Activated T-helper 1 cell treated with anti-CD3 and anti-CD28 coated beads, Interleukin-12 subunit alpha, Interleukin-12 subunit beta, Interleukin-2, Interleukin-4 antibody, amounts not matched to agents 30 ng/mL and 10 ng/mL and 1 ng/mL, durations not matched to agents 14 hours and 24 hours and 36 hours (primary cell): ENCODE measurements around the gene ESYT3. TPM values are rescaled to one million over a fixed set of nuclear protein-coding genes. Genes with fewer than 3 reads are reported as not detected.

Source experiments
- DNase-seq: peaks from one replicate; pipeline ENCODE4 v3.0.0; 2021; ENCODE audit warnings: low spot score
- H3K27ac Mint-ChIP-seq: one replicate; pipeline ENCODE4 v1.8.0; 2021; ENCODE audit warnings: mild to moderate bottlenecking, mixed read lengths
- H3K27me3 Mint-ChIP-seq: one replicate; pipeline ENCODE4 v1.8.0; 2022; ENCODE audit warnings: mild to moderate bottlenecking, moderate library complexity, mixed read lengths; ENCODE audit not compliant: insufficient read depth
- H3K36me3 Mint-ChIP-seq: one replicate; pipeline ENCODE4 v1.8.0; 2021; ENCODE audit warnings: low read depth, mixed read lengths
- H3K4me1 Mint-ChIP-seq: one replicate; pipeline ENCODE4 v1.8.0; 2021; ENCODE audit warnings: low read depth, mixed read lengths
- H3K4me3 Mint-ChIP-seq: one replicate; pipeline ENCODE4 v1.8.0; 2021; ENCODE audit warnings: mild to moderate bottlenecking, moderate library complexity, mixed read lengths
- H3K9me3 Mint-ChIP-seq: one replicate; pipeline ENCODE4 v1.8.0; 2021; ENCODE audit warnings: mixed read lengths
- intact Hi-C: fragments of 100-400 bp; cut with micrococcal nuclease; formaldehyde crosslinking; loops from one replicate; pipeline ENCODE4 v1.15.1; 2024
- total RNA-seq: library from RNA; stranded (reverse); gene quantifications from 2 replicates; pipeline ENCODE4 v1.2.3, GENCODE V29; 2022

ESYT3 gene
- total RNA-seq, 1 donor from 2014 or later, result 0.44 TPM

GRCh38 chr3:138463724-138464490 is 29.5 kb downstream of the ESYT3 start:
- Mint-ChIP-seq H3K36me3 (no peaks in the 10 kb centered on the region), H3K4me1 (no peaks in the 10 kb centered on the region), H3K9me3 (no peaks in the 10 kb centered on the region), H3K27me3 (peaks cover 13% of the 10 kb centered on the region), H3K27ac (no peak overlapping the region), H3K4me3 (no peak overlapping the region)
- intact Hi-C loops, result loop anchor here (5.0 kb wide), 1 partner anchor 453 kb away; no protein-coding TSS in a partner anchor
- DNase-seq, result no peak

GRCh38 chr3:138464491-138464860 is 30.1 kb downstream of the ESYT3 start:
- Mint-ChIP-seq H3K27me3 (peaks cover 13% of the 10 kb centered on the region), H3K36me3 (no peaks in the 10 kb centered on the region), H3K4me3 (no peak overlapping the region), H3K27ac (no peak overlapping the region), H3K9me3 (no peaks in the 10 kb centered on the region), H3K4me1 (no peaks in the 10 kb centered on the region)
- intact Hi-C loops, result loop anchor here (5.0 kb wide), 1 partner anchor 453 kb away; no protein-coding TSS in a partner anchor
- no peak for DNase-seq

DNA sequence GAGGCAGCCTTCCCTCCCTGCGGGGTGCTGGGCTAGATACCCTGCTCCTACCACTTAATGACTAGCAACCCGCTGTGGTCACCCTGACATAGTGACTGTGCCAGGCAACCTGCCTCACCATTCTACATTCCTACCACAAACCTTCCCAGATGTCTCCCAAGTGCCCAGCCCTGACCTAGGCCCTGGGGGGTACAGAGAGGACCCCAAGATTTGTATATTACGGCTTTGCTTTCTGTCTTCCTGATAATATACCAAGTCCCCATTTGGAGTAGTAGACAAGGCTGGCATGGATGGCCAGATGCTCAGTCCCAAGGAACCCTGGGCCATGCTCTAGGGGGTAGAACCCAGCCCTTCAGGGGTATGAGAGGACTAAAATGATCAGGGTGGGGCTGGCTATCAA is 31.0 kb downstream of the ESYT3 start:
- no peaks in the 10 kb centered on the region for H3K4me1 Mint-ChIP-seq
- H3K4me3 Mint-ChIP-seq, result no peak overlapping the region
- no peaks in the 10 kb centered on the region for H3K9me3 Mint-ChIP-seq
- H3K27me3 Mint-ChIP-seq, result peaks cover 13% of the 10 kb centered on the region
- no peaks in the 10 kb centered on the region for H3K36me3 Mint-ChIP-seq
- no peak for DNase-seq
- intact Hi-C loops, result no loop called here
- no peak overlapping the region for H3K27ac Mint-ChIP-seq

GRCh38 chr3:138465925-138466324 is 31.5 kb downstream of the ESYT3 start:
- no peak for DNase-seq
- intact Hi-C loops, result no loop called here
- H3K4me3 Mint-ChIP-seq, result no peak overlapping the region
- peaks cover 13% of the 10 kb centered on the region for H3K27me3 Mint-ChIP-seq
- no peaks in the 10 kb centered on the region for H3K9me3 Mint-ChIP-seq
- no peak overlapping the region for H3K27ac Mint-ChIP-seq
- no peaks in the 10 kb centered on the region for H3K36me3 Mint-ChIP-seq
- no peaks in the 10 kb centered on the region for H3K4me1 Mint-ChIP-seq

DNA sequence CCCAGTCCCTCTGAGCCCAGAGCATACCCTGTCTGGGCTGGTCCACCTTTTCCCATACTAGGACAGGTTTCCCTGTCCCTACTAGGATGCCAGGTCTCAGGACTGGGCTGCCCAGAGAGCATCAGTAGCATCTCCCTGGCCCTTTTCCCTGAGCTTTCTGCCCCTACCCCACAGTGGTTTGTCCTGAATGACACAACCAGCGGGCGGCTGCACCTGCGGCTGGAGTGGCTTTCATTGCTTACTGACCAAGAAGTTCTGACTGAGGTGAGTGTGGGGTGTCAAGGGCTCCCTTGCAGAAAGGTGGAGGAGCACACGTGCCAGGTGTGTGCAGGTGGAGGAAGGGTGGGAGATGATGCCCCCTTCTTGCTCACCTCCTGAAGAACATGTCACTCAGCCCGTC is 33.5 kb downstream of the ESYT3 start:
- Mint-ChIP-seq H3K4me1 (no peaks in the 10 kb centered on the region), H3K9me3 (no peaks in the 10 kb centered on the region), H3K4me3 (no peak overlapping the region), H3K27ac (no peak overlapping the region), H3K36me3 (no peaks in the 10 kb centered on the region), H3K27me3 (peaks cover 11% of the 10 kb centered on the region)
- no peak for DNase-seq
- intact Hi-C loops, result no loop called here

DNA sequence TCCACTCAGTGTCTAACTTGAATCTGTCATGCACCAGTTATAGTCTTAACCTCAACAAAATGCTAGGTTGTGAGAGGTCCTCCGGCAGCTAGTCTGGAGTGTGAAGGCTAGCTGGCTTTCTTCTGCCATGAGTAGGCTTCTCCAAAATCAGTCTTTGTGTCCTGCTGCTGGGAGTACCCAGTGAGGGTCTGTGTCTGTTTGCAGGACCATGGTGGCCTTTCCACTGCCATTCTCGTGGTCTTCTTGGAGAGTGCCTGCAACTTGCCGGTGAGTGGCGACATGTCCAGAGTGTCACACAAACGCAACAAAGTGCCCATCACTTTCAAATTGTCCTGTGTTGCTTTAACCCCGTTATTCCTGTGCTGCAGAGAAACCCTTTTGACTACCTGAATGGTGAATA is 34.0 kb downstream of the ESYT3 start:
- no peaks in the 10 kb centered on the region for H3K36me3 Mint-ChIP-seq
- intact Hi-C loops, result no loop called here
- DNase-seq, result no peak
- no peaks in the 10 kb centered on the region for H3K4me1 Mint-ChIP-seq
- H3K27me3 Mint-ChIP-seq, result peaks cover 11% of the 10 kb centered on the region
- H3K4me3 Mint-ChIP-seq, result no peak overlapping the region
- H3K9me3 Mint-ChIP-seq, result no peaks in the 10 kb centered on the region
- no peak overlapping the region for H3K27ac Mint-ChIP-seq

- intact Hi-C loops, result no loop called here
- no peak for DNase-seq
- no peaks in the 10 kb centered on the region for H3K9me3 Mint-ChIP-seq
- no peak overlapping the region for H3K27ac Mint-ChIP-seq
- H3K4me1 Mint-ChIP-seq, result no peaks in the 10 kb centered on the region
- H3K4me3 Mint-ChIP-seq, result no peak overlapping the region
- H3K27me3 Mint-ChIP-seq, result peaks cover 11% of the 10 kb centered on the region
- no peaks in the 10 kb centered on the region for H3K36me3 Mint-ChIP-seq
These were observed 34.5 kb downstream of the ESYT3 start for GRCh38 chr3:138468886-138469285.

- Mint-ChIP-seq H3K4me3 (no peak overlapping the region), H3K9me3 (no peaks in the 10 kb centered on the region), H3K36me3 (no peaks in the 10 kb centered on the region), H3K4me1 (no peaks in the 10 kb centered on the region), H3K27ac (no peak overlapping the region), H3K27me3 (peaks cover 11% of the 10 kb centered on the region)
- intact Hi-C loops, result no loop called here
- no peak for DNase-seq
These were observed 35.5 kb downstream of the ESYT3 start for GRCh38 chr3:138469874-138470273.

DNA sequence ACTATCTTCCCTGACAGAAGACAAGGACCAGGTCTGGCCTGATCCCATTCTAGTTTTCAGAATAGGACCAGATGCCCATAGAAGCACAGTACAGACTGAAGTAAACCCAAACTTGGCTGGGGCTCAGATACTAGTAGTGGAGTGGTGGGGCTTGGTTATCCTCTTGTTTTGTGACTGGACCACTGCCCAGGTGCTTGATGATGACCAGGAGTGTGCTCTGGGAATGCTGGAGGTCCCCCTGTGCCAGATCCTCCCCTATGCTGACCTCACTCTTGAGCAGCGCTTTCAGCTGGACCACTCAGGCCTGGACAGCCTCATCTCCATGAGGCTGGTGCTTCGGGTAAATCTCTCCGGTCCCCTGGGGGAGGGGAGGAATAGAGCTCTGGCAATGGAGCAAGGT is 36.3 kb downstream of the ESYT3 start:
- no peak for DNase-seq
- H3K36me3 Mint-ChIP-seq, result no peaks in the 10 kb centered on the region
- intact Hi-C loops, result no loop called here
- H3K27ac Mint-ChIP-seq, result no peak overlapping the region
- no peaks in the 10 kb centered on the region for H3K9me3 Mint-ChIP-seq
- H3K4me3 Mint-ChIP-seq, result no peak overlapping the region
- peaks cover 12% of the 10 kb centered on the region for H3K27me3 Mint-ChIP-seq
- no peaks in the 10 kb centered on the region for H3K4me1 Mint-ChIP-seq

DNA sequence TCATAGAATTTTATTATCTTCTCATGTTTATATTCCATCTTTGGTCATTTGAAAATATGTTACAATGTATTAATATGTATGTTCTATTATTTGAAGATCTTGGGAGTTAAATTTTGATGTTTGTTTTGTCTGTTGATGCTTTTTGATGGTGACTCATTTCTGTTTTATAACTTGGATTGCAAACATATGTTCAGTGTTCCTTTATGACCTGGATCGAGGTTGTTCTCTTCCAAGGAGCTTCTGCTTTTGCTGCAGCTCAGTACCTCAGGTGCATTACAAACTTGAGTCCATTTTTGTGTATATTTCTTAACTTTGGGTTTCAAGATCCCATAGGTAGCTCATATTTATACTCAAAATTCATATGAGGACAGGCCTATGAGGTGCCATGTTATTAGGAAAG is 37.1 kb downstream of the ESYT3 start:
- Mint-ChIP-seq H3K4me1 (no peaks in the 10 kb centered on the region), H3K9me3 (no peaks in the 10 kb centered on the region), H3K36me3 (no peaks in the 10 kb centered on the region), H3K4me3 (no peak overlapping the region), H3K27me3 (peaks cover 11% of the 10 kb centered on the region), H3K27ac (no peak overlapping the region)
- no peak for DNase-seq
- intact Hi-C loops, result no loop called here

DNA sequence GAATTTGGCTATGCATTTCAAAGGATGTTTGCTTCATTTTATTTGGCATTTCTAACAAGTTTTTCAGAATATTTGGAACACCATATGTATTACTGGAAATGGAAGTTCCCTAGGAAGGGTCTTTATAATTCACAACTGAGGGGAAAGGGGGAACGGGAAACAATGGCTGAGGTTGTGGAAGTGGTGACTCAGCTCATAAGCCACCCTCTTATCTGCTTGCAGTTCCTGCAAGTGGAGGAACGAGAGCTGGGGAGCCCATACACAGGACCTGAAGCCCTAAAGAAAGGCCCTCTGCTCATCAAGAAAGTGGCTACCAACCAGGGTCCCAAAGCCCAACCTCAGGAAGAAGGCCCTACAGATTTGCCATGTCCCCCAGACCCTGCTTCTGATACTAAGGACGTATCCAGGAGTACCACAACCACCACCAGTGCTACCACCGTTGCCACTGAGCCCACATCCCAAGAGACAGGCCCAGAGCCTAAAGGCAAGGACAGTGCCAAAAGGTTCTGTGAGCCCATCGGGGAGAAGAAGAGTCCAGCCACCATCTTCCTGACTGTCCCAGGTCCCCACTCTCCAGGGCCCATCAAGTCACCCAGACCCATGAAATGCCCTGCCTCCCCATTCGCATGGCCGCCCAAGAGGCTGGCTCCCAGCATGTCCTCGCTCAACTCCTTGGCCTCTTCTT is 37.9 kb downstream of the ESYT3 start:
- H3K27me3 Mint-ChIP-seq, result peaks cover 7% of the 10 kb centered on the region
- H3K4me1 Mint-ChIP-seq, result no peaks in the 10 kb centered on the region
- H3K9me3 Mint-ChIP-seq, result no peaks in the 10 kb centered on the region
- intact Hi-C loops, result no loop called here
- no peak for DNase-seq
- H3K4me3 Mint-ChIP-seq, result no peak overlapping the region
- H3K27ac Mint-ChIP-seq, result no peak overlapping the region
- H3K36me3 Mint-ChIP-seq, result no peaks in the 10 kb centered on the region

DNA sequence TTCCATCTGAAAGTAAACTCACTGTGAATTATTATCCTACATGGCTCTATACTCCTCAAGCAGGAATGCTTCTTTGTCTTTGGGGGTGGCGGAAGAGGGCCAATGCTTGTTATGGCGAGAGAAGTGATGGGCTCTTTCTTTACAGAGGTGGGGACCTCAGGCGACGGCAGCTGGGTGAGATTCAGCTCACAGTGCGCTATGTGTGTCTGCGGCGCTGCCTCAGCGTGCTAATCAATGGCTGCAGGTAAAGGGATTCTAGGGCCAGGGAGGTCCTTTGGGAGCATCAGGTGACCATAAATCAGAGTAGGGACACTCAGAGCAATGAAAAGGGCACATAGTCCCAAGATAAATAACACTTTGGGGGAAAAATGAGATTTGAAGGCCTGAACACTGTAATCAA is 39.0 kb downstream of the ESYT3 start:
- intact Hi-C loops, result no loop called here
- DNase-seq, result no peak
- Mint-ChIP-seq H3K27me3 (peaks cover 5% of the 10 kb centered on the region), H3K4me1 (no peaks in the 10 kb centered on the region), H3K36me3 (no peaks in the 10 kb centered on the region), H3K4me3 (no peak overlapping the region), H3K27ac (no peak overlapping the region), H3K9me3 (no peaks in the 10 kb centered on the region)

- H3K9me3 Mint-ChIP-seq, result no peaks in the 10 kb centered on the region
- peaks cover 4% of the 10 kb centered on the region for H3K27me3 Mint-ChIP-seq
- DNase-seq, result no peak
- H3K4me1 Mint-ChIP-seq, result no peaks in the 10 kb centered on the region
- H3K27ac Mint-ChIP-seq, result no peak overlapping the region
- no peak overlapping the region for H3K4me3 Mint-ChIP-seq
- intact Hi-C loops, result no loop called here
- H3K36me3 Mint-ChIP-seq, result no peaks in the 10 kb centered on the region
These were observed 39.7 kb downstream of the ESYT3 start for GRCh38 chr3:138474163-138474562.
